GM18507 (cell line): ENCODE measurements around the gene CCS.
"Not testable (repeated sequence)": the region's sequence is repeated elsewhere in the genome, so short reads cannot be mapped to it uniquely, and the experiment has no call there.

ENCODE experiments used
- DNase-seq: peaks from one replicate; pipeline ENCODE4 v3.0.0; 2011; ENCODE audit warnings: low read depth; ENCODE audit not compliant: insufficient read length; ENCODE audit errors: extremely low spot score
- FAIRE-seq: peaks from 2 replicates; lab custom pipeline; 2011; peaks lifted over from hg19 to GRCh38; lab: Jason Lieb, UNC

Gene CCS

GRCh38 chr11:66559866-66560676 lies 32.9 kb upstream of the CCS start:
- FAIRE-seq: no peak
- DNase-seq: no peak

GRCh38 chr11:66561178-66561974 lies 31.6 kb upstream of the CCS start:
- FAIRE-seq (no peak), DNase-seq (no peak)

GRCh38 chr11:66561975-66562248 lies 31.1 kb upstream of the CCS start:
- DNase-seq: no peak
- no peak for FAIRE-seq

- no peak for DNase-seq
- FAIRE-seq: no peak
Observed at GRCh38 chr11:66562275-66562674, 30.7 kb upstream of the CCS start.

- no peak for FAIRE-seq
- no peak for DNase-seq
Observed at GRCh38 chr11:66562907-66563583, 29.9 kb upstream of the CCS start.

GRCh38 chr11:66563832-66564231 lies 29.2 kb upstream of the CCS start:
- FAIRE-seq (no peak), DNase-seq (no peak)

- FAIRE-seq: no peak
Observed at GRCh38 chr11:66564538-66564937, 28.4 kb upstream of the CCS start.

GRCh38 chr11:66564984-66565383 lies 28.0 kb upstream of the CCS start:
- DNase-seq (no peak), FAIRE-seq (no peak)

More at GRCh38 chr11:66564538-66564937, 28.4 kb upstream of the CCS start:
- no peak for DNase-seq

GRCh38 chr11:66566221-66566620 lies 26.8 kb upstream of the CCS start:
- no peak for DNase-seq
- no peak for FAIRE-seq

- FAIRE-seq: no peak
- no peak for DNase-seq
Observed at GRCh38 chr11:66567787-66568123, 25.2 kb upstream of the CCS start.

- DNase-seq (peak; percentile 76), FAIRE-seq (peak; percentile 12)
Observed at GRCh38 chr11:66568124-66568916, 24.7 kb upstream of the CCS start, which contains the start of gene CTSF. TSS of gene CTSF (minus strand) at chr11:66568606. CDS start at chr11:66568486, 120 bp downstream.

- no peak for DNase-seq
- FAIRE-seq: no peak
Observed at GRCh38 chr11:66569076-66569475, 23.9 kb upstream of the CCS start.

GRCh38 chr11:66570079-66570849 lies 22.7 kb upstream of the CCS start:
- DNase-seq (no peak), FAIRE-seq (no peak)

- DNase-seq (no peak), FAIRE-seq (no peak)
Observed at GRCh38 chr11:66570850-66571180, 22.2 kb upstream of the CCS start.

GRCh38 chr11:66579017-66579606 lies 13.9 kb upstream of the CCS start:
- peak; percentile 41 for FAIRE-seq
- peak; percentile 70 for DNase-seq

- no peak for FAIRE-seq
Observed at GRCh38 chr11:66580803-66581202, 12.2 kb upstream of the CCS start.

GRCh38 chr11:66581261-66581660 lies 11.7 kb upstream of the CCS start:
- DNase-seq (no peak), FAIRE-seq (no peak)

More at GRCh38 chr11:66580803-66581202, 12.2 kb upstream of the CCS start:
- DNase-seq: no peak

GRCh38 chr11:66582565-66583147 lies 10.3 kb upstream of the CCS start:
- not testable (repeated sequence) for FAIRE-seq, DNase-seq
